Effector CD4-positive, alpha-beta T cell (primary cell): ENCODE measurements around the gene CHRD.
"Not testable (repeated sequence)": the region's sequence is repeated elsewhere in the genome, so short reads cannot be mapped to it uniquely, and the experiment has no call there.

Source experiments
- DNase-seq: peaks from one replicate; pipeline ENCODE4 v3.0.0-alpha.2; 2020

The CHRD gene

DNA sequence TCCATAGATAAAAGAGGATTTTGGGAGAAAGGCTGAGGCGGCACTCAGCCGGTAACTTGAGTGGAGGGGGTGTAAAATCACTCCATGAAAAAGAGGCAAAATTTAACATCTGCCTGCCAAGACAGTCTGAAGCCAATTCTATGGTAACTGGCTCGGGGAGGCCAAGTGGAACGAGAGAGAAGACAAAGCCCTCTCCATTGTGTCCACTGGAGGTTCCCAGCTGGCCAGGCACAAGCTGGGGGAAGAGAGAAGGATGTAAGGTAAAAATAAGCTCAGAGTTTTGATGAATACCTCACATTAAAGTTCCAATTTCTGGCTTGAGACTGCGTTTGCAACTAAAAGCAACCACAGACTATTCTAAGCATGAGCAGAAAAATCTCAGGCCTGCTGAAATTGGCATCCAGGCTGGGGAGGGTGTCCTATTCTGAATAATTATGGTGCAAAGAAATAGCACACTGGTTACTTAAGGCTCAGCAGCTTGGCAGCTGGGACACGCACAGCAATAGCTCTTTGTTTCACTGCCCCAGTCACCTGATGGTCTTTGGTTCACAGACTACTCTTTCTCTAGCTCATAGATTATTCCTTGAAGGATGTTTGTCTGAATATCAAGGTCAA is 48.8 kb downstream of the CHRD start:
- no peak for DNase-seq

DNA sequence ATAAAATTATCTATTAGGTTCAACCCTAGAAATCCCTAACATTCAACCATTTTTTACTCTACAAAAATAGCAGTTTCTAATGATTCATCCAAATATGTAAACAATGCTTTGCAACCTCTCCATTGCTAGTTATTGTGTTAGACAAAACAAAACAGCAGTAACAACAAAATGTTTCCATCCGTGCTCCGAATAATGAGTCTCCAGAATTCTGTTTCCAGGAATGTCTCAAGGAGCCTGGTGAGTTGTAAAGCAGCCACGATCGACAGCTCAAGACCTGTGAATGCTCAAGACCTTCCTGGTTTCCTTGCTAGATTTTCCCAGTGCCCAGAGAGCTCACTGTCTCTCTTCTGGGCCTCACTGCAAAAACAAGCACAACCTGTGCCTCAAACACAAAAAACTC is 49.9 kb downstream of the CHRD start:
- DNase-seq, result no peak

DNA sequence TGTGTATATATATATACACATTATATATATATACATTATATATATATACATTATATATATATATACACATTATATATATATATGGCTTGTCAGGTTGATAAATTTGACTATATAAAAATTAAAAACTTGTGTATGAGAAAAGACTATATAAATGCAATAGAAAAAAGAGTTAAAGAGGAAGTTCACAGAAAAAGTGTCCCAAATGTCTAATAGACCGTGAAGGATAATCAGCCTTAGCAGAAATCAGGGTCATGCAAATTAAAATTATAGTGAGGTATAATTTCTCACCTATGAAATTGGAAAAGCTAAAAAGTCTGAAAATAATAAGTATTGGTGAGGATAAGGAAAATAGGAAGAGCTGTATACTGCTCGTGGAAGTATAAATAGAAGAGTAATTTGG is 51.1 kb downstream of the CHRD start:
- DNase-seq, result no peak

DNA sequence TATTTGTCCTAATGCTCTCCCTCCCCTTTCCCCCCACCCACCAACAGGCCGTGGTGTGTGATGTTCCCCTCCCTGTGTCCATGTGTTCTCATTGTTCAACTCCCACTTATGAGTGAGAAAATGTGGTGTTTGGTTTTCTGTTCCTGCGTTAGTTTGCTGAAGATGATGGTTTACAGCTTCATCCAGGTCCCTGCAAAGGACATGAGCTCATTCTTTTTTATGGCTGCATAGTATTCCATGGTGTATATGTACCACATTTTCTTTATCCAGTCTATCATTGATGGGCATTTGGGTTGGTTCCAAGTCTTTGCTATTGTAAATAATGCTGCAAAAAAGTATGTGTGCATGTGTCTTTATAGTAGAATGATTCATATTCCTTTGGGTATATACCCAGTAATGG is 53.3 kb downstream of the CHRD start:
- DNase-seq, result not testable (repeated sequence)

DNA sequence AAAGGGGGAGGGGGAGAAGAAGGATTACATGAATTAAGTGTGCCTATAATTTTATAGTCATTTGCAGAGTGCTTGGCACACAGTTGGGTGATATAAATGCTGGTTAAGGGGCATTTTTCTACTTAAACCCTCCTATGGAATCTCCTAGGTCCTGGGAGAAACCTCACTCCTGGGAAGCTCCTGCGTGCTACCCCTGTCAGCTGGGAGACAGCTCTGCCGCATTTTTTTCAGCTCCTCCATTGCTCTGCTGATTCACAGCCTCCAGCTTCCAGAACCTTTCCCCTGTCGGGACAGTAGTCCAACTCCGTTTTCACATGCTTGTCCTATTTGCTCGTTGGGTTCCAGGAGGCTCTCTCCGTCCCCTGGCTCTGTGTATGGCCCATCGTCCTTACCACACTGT is 59.2 kb downstream of the CHRD start:
- no peak for DNase-seq
